ENCODE data around the gene NUDT1.

Gene NUDT1

DNA sequence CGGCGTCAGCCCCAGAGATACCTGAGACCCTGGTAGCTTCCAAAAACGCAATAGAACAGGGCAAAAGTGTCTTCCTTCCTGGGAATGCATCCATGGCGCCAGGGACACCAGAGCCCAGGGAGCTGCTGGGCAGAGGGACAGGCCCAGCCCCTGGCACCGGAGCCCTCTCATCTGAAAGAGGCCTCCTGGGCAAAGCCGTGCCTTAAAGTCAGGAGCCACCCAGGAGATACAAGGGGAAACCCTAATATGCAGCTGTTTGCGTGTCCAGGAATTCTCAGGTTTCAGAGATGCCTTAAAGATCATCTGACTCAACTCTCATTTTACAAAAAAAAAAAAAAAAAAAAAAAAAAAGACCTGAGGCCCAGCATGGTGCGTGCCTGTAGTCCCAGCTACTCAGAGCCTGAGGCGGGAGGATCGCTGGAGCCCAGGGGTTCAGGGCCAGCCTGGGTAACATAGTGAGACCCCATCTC is 28.0 kb downstream of the NUDT1 start:
- DNase-seq (ENCODE audit: low read depth) = no peak

GRCh38 chr7:2270495-2270894 is 28.5 kb downstream of the NUDT1 start:
- DNase-seq (ENCODE audit: low read depth) = no peak

- no peak for DNase-seq (ENCODE audit: low read depth)
Observed at GRCh38 chr7:2271273-2272026, 29.4 kb downstream of the NUDT1 start.

DNA sequence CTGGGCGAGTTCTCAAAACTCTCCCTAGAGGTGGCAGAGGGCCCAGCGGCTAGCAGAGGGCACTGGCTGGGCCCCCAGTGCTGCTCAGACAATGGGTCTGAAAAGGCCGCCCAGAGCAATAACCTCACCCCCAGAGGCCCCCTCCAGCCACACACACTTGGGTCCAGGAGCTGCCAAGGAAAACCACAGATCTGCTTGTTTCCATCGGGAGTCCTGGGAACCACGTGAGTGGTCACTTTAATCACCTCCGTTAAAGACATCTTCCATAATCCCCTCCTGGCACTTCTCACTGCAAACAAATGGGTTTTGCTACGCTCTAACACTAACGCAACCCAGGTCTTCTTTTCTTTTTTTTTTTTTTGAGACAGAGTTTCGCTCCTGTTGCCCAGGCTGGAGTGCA is 30.0 kb downstream of the NUDT1 start:
- no peak for DNase-seq (ENCODE audit: low read depth)

- DNase-seq (ENCODE audit: low read depth) = no peak
Observed at GRCh38 chr7:2273866-2274265, 31.8 kb downstream of the NUDT1 start.

DNA sequence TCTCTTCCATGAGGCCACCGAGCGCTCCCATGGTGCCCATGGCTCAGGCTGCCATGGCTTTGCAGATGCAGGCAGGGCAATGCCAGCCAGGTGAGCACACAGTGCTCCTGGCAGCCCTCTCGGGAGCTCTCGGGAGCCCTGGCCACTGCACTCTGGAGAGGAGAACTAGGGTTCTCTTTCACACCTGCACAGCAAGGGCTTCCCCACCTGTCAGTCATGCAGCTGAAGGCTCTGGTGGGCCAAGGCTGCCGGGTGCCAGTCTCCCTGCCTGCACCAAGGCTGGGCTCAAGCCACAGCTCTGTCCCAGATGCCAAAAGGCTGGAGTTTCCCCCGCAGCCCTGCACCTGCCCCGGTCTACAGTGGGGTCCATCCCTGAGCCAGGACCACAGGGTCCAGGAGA is 32.6 kb downstream of the NUDT1 start:
- DNase-seq (ENCODE audit: low read depth) = no peak

DNA sequence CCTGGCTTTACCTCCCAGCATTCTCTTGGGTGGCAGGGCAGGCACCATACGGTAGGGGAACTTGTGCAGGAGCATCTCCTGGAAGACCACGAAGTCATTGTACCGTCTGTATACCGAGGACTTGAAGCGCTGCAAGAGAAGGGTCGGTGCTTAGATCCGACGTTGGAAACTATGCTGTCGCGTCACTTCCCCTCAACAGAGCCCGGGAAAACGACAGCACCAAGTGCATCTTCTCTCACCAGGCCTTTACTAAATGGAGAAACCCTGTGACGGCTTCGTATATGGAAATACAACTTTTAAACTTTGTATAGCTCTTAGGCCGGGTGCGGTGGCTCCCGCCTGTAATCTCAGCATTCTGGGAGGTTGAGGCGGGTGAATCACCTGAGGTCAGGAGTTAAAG is 33.1 kb downstream of the NUDT1 start:
- DNase-seq (ENCODE audit: low read depth) = no peak

GRCh38 chr7:2276107-2276506 is 34.1 kb downstream of the NUDT1 start:
- no peak for DNase-seq (ENCODE audit: low read depth)

DNA sequence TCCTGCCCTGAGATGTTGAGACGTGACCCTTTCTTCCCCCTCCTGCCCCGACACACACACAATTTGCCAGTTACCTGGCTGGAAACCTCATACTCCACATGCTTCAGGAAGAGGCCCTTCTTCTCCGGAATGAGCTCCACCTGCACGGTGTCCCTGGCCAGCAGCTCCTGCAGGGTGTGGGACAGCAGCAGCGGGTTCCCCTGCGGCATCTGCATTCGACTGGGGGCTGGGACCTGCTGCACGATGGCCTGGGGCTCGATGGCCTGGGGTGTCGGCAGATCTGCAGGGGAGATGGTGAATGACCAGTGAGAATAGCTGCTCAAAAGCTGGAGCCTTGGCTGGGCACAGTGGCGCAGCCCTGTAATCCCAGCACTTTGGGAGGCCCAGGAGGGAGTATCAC is 36.0 kb downstream of the NUDT1 start:
- no peak for DNase-seq (ENCODE audit: low read depth)

DNA sequence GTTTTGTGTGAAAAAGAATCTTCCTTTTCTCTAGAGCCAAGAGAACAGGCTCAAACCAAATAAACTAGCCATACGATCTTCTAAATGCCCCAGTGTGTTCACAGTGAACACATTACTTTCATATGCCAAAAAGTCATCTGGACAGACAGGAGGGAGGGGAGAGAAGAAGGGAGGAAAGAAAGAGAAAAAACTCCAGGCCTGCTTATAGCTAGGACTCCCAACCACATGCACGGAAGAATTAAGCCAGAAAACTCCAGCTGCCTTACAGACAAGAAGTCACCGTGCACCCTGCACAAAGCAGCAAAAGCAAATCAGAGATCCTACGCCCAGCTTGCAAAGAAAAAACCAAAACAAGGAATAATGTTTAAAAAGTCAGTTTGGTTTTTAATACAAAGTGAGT is 37.9 kb downstream of the NUDT1 start:
- no peak for DNase-seq (ENCODE audit: low read depth)

GRCh38 chr7:2280424-2280823 is 38.4 kb downstream of the NUDT1 start:
- DNase-seq (ENCODE audit: low read depth) = no peak

DNA sequence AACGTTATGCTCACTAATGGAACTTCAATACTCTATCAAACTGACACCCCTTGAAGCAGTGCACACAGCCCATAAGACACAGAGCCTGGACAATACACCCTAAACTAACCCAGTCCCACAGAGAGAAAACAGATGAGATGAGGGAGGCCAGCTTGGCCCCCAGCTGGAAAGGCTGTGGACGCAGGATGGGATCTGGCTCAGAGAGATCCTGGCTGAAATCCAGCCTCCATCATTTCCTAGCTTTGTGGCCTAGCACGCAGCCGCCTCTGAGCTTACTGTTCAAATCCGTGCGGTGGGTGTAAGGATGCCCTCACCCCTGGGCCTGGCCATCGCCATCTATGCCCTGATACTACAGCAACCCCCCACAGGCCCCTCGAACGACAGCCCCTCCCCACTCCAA is 39.5 kb downstream of the NUDT1 start:
- no peak for DNase-seq (ENCODE audit: low read depth)

DNA sequence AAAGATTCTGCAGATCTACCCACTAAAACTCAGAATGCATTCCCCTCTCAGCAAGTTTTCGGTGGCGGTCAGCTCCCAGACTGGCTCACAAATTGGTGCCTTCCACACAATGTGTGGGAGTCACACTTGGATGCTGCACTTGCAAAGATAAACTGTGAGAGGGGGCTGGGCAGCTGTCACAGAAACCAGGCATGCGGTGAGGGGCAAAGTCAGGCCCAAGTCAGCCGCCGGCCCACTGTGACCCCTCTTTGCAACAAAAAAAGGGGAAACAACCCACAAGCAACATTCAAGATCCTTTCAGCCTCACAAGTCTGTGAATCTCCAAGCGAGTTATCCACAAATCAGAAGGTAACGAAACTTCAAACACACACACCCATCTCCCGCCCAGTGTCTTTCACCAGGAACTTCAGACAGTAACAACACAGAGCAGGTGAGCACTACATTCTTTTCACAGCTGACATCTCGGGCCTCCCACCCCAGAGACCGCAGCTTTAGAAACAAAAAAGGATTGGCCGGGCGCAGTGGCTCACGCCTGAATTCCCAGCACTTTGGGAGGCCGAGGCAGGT is 40.2 kb downstream of the NUDT1 start:
- no peak for DNase-seq (ENCODE audit: low read depth)

DNA sequence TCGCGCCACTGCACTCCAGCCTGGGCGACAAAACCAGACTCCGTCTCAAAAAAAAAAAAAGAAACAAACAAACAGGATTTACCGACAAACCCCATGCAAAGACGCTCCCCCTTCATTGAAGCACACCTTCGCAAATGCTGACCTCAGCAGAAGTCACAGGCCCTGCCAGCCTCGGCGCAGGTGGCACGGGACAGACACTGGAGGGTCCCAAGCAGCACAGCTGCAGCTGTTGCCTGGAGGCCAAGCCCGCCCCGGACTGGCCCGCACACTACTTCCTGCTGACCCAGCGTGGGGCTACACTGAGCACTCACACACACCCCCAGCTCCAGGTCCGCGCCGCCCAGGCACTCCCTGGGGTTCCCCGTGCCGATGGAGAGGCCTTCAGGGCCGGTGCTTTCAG is 41.0 kb downstream of the NUDT1 start:
- DNase-seq (ENCODE audit: low read depth) = no peak

DNA sequence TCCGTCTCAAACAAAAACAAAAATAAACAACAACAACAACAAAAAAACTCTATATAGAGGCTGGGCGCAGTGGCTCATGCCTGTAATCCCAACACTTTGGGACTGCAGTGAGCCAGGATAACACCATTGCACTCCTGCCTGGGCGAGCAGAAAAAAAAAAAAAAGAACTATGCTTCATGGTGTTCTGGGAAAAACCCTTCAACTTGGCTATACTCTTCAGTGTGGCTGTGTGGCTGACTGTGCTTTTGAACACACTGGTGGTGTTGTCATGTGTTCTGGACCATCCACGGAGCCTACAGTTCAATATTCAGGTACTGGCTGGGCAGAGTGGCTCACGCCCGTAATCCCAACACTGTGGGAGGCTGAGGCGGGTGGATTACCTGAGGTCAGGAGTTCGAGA is 45.7 kb downstream of the NUDT1 start:
- DNase-seq (ENCODE audit: low read depth) = no peak

- no peak for DNase-seq (ENCODE audit: low read depth)
Observed at GRCh38 chr7:2288503-2288902, 46.5 kb downstream of the NUDT1 start.

- DNase-seq (ENCODE audit: low read depth) = no peak
Observed at GRCh38 chr7:2289111-2289586, 47.1 kb downstream of the NUDT1 start.

GRCh38 chr7:2289621-2290020 is 47.6 kb downstream of the NUDT1 start:
- DNase-seq (ENCODE audit: low read depth) = no peak

DNA sequence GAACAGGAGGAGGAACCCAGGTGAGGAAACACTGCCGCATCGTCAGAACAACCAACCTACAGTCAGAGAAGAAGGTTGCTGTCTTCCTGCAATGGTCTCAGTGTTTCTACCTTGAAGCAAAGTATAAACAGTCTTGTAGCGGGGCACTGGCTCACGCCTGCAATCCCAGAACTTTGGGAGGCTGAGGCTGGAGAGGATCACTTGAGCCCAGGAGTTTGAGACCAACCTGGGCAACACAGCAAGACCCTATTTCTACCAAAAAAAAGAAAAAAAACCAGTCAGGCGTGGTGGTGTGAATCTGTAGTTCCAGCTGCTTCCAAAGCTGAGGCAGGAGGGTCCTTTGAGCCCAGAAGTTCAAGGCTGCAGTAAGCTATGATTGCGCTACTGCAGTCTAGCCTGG is 48.9 kb downstream of the NUDT1 start:
- no peak for DNase-seq (ENCODE audit: low read depth)

DNA sequence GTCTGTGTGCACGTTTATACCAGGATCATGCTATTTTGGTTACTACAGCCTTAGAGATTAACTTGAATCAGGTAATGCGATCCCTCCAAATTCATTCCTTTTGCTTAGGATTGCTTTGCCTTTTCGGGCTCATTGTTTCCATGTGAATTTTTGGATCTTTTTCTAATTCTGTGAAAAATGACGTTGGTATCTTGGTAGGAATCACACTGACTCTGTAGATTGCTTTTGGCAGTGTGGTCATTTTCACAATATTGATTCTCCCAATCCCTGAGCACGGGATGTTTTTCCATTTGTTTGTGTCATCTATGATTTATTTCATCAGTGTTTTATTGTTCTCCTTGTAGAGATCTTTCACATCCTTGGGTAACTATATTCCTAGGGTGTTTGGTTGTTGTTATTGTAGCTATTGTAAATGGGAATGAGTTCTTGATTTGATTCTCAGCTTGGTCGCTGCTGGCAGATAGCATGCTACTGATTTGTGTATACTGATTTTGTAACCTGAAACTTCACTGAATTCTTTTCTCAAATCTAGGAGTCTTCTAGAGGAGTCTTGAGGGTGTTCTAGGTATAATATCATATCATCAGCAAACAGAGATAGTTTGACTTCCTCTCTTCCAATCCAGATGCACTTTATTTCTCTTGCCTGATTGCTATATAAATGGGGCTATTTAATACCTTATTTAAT is 54.1 kb downstream of the NUDT1 start:
- no peak for DNase-seq (ENCODE audit: low read depth)

- DNase-seq (ENCODE audit: low read depth) = no peak
Observed at GRCh38 chr7:2296832-2297231, 54.8 kb downstream of the NUDT1 start.

GRCh38 chr7:2299131-2299829 is 57.3 kb downstream of the NUDT1 start:
- DNase-seq (ENCODE audit: low read depth) = peak; percentile 15
